Neural cell (in vitro differentiated cells): ENCODE data around the gene IL22RA2. TPM values are rescaled to one million over a fixed set of nuclear protein-coding genes. Genes with fewer than 3 reads are reported as not detected.

Experiments used
- H2AFZ ChIP-seq: fragments of 200-600, 300-800 bp; sonication (generic), shearing (Covaris generic); 2 replicates; pipeline ENCODE4 v1.6.0; 2014; ENCODE audit warnings: low read depth, mild to moderate bottlenecking, antibody characterized with exemption, low read length, moderate library complexity
- H3F3A ChIP-seq: fragments of 200-600 bp; shearing (Covaris generic); 2 replicates; pipeline ENCODE4 v1.6.1; 2016; ENCODE audit warnings: mild to moderate bottlenecking, moderate library complexity, mixed read lengths, antibody characterized with exemption, low read length; ENCODE audit not compliant: insufficient read depth, poor library complexity, severe bottlenecking
- H3K27ac ChIP-seq: fragments of 200-600, 300-800 bp; sonication (generic), shearing (Covaris generic); 2 replicates; pipeline ENCODE4 v1.5.1; 2014; ENCODE audit warnings: mild to moderate bottlenecking, low read length, moderate library complexity
- H3K27me3 ChIP-seq: fragments of 300-800, 200-600 bp; sonication (generic), shearing (Covaris generic); 2 replicates; pipeline ENCODE4 v1.6.0; 2014; ENCODE audit warnings: mild to moderate bottlenecking, low read depth, low read length, moderate library complexity; ENCODE audit not compliant: insufficient read depth
- H3K36me3 ChIP-seq: fragments of 300-800, 200-600 bp; sonication (generic), shearing (Covaris generic); 2 replicates; pipeline ENCODE4 v1.5.1; 2014; ENCODE audit warnings: mild to moderate bottlenecking, antibody characterized with exemption, low read length, moderate library complexity; ENCODE audit not compliant: insufficient read depth
- H3K4me2 ChIP-seq: fragments of 300-800, 200-600 bp; sonication (generic), shearing (Covaris generic); 2 replicates; pipeline ENCODE4 v1.6.0; 2014; ENCODE audit warnings: mild to moderate bottlenecking, low read length
- H3K4me3 ChIP-seq: fragments of 300-800, 200-600 bp; sonication (generic), shearing (Covaris generic); 2 replicates; pipeline ENCODE4 v1.5.1; 2014; ENCODE audit warnings: mild to moderate bottlenecking, low read length, moderate library complexity
- H3K79me2 ChIP-seq: fragments of 200-600 bp; shearing (Covaris generic); replicated peaks from 2 replicates; pipeline ENCODE4 v1.6.0; 2014; ENCODE audit warnings: mild to moderate bottlenecking, low read length, moderate library complexity; ENCODE audit not compliant: insufficient read depth
- H3K9ac ChIP-seq: fragments of 300-800, 200-600 bp; sonication (generic), shearing (Covaris generic); 2 replicates; pipeline ENCODE4 v1.6.1; 2016; ENCODE audit warnings: mild to moderate bottlenecking, low read length, mixed read lengths
- H3K9me2 ChIP-seq: fragments of 200-600 bp; shearing (Covaris generic); 2 replicates; pipeline ENCODE4 v1.6.1; 2016; ENCODE audit warnings: mild to moderate bottlenecking, low read length, mixed read lengths; ENCODE audit not compliant: insufficient read depth
- H3K9me3 ChIP-seq: fragments of 200-600, 300-800 bp; sonication (generic), shearing (Covaris generic); 2 replicates; pipeline ENCODE4 v1.6.1; 2016; ENCODE audit warnings: mild to moderate bottlenecking, mixed run types, low read length, moderate library complexity, mixed read lengths
- H4K20me1 ChIP-seq: fragments of 200-600 bp; shearing (Covaris generic); 2 replicates; pipeline ENCODE4 v1.6.1; 2016; ENCODE audit warnings: mild to moderate bottlenecking, mixed run types; ENCODE audit not compliant: insufficient read depth
- CTCF ChIP-seq: fragments of 450-650 bp; IDR thresholded peaks from 2 replicates; pipeline ENCODE4 v1.5.1; 2014; ENCODE audit warnings: antibody characterized with exemption, mild to moderate bottlenecking, moderate library complexity; ENCODE audit not compliant: poor library complexity, severe bottlenecking
- EP300 ChIP-seq: fragments of 450-650 bp; conservative IDR thresholded peaks from 2 replicates; pipeline ENCODE4 v1.6.1; 2014; ENCODE audit warnings: antibody characterized with exemption, mild to moderate bottlenecking, moderate library complexity; ENCODE audit not compliant: poor library complexity, severe bottlenecking
- EZH2 ChIP-seq: fragments of 200-600, 300-800 bp; shearing (Covaris generic), sonication (generic); IDR thresholded peaks from 2 replicates; pipeline ENCODE4 v1.6.1; 2014; ENCODE audit warnings: antibody characterized with exemption, low read length, borderline replicate concordance, mild to moderate bottlenecking; ENCODE audit not compliant: insufficient read depth, poor library complexity, severe bottlenecking
- MXI1 ChIP-seq: fragments of 450-650 bp; conservative IDR thresholded peaks from 2 replicates; pipeline ENCODE4 v1.6.1; 2014; ENCODE audit warnings: antibody characterized with exemption, mild to moderate bottlenecking; ENCODE audit not compliant: poor library complexity, severe bottlenecking
- POLR2AphosphoS5 ChIP-seq: IDR thresholded peaks from 2 replicates; pipeline ENCODE4 v1.6.1; 2012
- RAD21 ChIP-seq: fragments of 450-650 bp; conservative IDR thresholded peaks from 2 replicates; pipeline ENCODE4 v1.6.1; 2014; ENCODE audit warnings: antibody characterized with exemption, mild to moderate bottlenecking, moderate library complexity
- SMC3 ChIP-seq: fragments of 450-650 bp; conservative IDR thresholded peaks from 2 replicates; pipeline ENCODE4 v1.6.1; 2014; ENCODE audit warnings: antibody characterized with exemption, mild to moderate bottlenecking, moderate library complexity; ENCODE audit not compliant: poor library complexity
- TAF1 ChIP-seq: IDR thresholded peaks from 2 replicates; pipeline ENCODE4 v1.6.1; 2012; ENCODE audit warnings: low read depth
- polyA plus RNA-seq: library from polyadenylated mRNA; depleted of rRNA; stranded (reverse); fragments of >200 nt; gene quantifications from 2 replicates; pipeline ENCODE4 v1.2.3, GENCODE V29; 2014
- TF ChIP-seq, protein P1 (sequence below): IDR thresholded peaks from 2 replicates; pipeline ENCODE4 v1.6.1; 2012; ENCODE audit warnings: borderline replicate concordance

Gene IL22RA2
- polyA plus RNA-seq, 1 donor from 2014 or later, result not detected

DNA sequence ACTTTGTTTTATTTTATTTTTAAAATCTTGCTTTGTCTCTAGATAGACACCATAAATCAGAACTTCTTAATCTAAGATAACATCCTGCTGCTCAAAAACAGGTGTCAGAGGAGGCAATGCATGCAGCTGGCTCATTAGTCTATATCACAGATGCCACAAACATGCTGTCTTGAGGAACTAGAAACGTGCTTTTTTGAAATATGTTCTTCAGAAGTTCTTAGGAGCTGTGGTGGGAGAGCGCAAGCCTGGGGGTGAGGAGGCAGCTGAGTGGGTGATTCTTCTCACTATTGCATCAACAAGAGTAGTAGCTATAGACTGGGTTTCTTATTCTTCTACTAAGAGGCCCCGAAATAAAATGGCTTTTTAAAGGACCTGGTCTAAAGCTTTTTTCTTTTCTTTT lies 23.4 kb downstream of the IL22RA2 start (continued):
- TF ChIP-seq SMC3, result no peak

GRCh38 chr6:137149035-137149393 lies 24.4 kb downstream of the IL22RA2 start:
- Histone ChIP-seq H3K36me3 (no peaks in the 10 kb centered on the region), H3K9me2 (no peaks in the 10 kb centered on the region), H3K9ac (no peak overlapping the region), H3K4me3 (no peak overlapping the region), H2AFZ (no peak overlapping the region), H4K20me1 (no peaks in the 10 kb centered on the region), H3K27ac (no peak overlapping the region), H3K4me2 (no peak overlapping the region), H3F3A (no peaks in the 10 kb centered on the region), H3K27me3 (no peaks in the 10 kb centered on the region), H3K79me2 (no peaks in the 10 kb centered on the region), H3K9me3 (no peaks in the 10 kb centered on the region)
- TF ChIP-seq EZH2, result no peak
- TF ChIP-seq POLR2AphosphoS5, result no peak
- TF ChIP-seq RAD21, result no peak

- no peak overlapping the region for H3K27ac ChIP-seq
- no peaks in the 10 kb centered on the region for H3K9me3 ChIP-seq
- no peaks in the 10 kb centered on the region for H3K36me3 ChIP-seq
- H3F3A ChIP-seq, result no peaks in the 10 kb centered on the region
- H3K79me2 ChIP-seq, result no peaks in the 10 kb centered on the region
- H4K20me1 ChIP-seq, result no peaks in the 10 kb centered on the region
- H3K27me3 ChIP-seq, result no peaks in the 10 kb centered on the region
- no peak overlapping the region for H2AFZ ChIP-seq
- H3K4me3 ChIP-seq, result no peak overlapping the region
- TF ChIP-seq SMC3 (no peak), EZH2 (no peak), TAF1 (no peak), MXI1 (no peak), EP300 (no peak), POLR2AphosphoS5 (no peak), RAD21 (no peak)
- TF ChIP-seq, protein P1, sequence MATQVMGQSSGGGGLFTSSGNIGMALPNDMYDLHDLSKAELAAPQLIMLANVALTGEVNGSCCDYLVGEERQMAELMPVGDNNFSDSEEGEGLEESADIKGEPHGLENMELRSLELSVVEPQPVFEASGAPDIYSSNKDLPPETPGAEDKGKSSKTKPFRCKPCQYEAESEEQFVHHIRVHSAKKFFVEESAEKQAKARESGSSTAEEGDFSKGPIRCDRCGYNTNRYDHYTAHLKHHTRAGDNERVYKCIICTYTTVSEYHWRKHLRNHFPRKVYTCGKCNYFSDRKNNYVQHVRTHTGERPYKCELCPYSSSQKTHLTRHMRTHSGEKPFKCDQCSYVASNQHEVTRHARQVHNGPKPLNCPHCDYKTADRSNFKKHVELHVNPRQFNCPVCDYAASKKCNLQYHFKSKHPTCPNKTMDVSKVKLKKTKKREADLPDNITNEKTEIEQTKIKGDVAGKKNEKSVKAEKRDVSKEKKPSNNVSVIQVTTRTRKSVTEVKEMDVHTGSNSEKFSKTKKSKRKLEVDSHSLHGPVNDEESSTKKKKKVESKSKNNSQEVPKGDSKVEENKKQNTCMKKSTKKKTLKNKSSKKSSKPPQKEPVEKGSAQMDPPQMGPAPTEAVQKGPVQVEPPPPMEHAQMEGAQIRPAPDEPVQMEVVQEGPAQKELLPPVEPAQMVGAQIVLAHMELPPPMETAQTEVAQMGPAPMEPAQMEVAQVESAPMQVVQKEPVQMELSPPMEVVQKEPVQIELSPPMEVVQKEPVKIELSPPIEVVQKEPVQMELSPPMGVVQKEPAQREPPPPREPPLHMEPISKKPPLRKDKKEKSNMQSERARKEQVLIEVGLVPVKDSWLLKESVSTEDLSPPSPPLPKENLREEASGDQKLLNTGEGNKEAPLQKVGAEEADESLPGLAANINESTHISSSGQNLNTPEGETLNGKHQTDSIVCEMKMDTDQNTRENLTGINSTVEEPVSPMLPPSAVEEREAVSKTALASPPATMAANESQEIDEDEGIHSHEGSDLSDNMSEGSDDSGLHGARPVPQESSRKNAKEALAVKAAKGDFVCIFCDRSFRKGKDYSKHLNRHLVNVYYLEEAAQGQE, result no peak
- H3K9me2 ChIP-seq, result no peaks in the 10 kb centered on the region
- no peak overlapping the region for H3K9ac ChIP-seq
- no peak overlapping the region for H3K4me2 ChIP-seq
Measured at GRCh38 chr6:137148306-137149034, 25.0 kb downstream of the IL22RA2 start.

DNA sequence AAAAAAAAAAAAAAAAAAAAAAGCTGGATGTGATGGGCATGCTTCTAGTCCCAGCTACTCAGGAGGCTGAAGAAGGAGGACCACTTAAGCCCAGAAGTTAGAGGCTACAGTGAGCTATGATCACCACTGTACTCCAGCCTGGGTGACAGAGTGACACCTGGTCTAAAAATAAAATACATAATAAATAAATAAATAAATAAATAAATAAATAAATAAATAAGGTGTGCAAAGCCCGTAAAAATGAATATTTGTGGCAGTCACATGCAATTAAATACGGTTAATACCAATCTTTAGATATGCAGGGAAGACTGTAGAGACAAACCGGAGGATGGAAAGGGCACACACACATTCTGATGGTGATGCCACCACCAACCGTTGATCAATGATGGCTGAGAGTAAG lies 26.2 kb downstream of the IL22RA2 start:
- Histone ChIP-seq H3K79me2 (no peaks in the 10 kb centered on the region), H3K27ac (no peak overlapping the region), H3K4me2 (no peak overlapping the region), H3K9me3 (no peaks in the 10 kb centered on the region), H3K9ac (no peak overlapping the region), H3K4me3 (no peak overlapping the region), H3K36me3 (no peaks in the 10 kb centered on the region), H3K27me3 (no peaks in the 10 kb centered on the region), H3K9me2 (no peaks in the 10 kb centered on the region), H2AFZ (no peak overlapping the region), H3F3A (no peaks in the 10 kb centered on the region), H4K20me1 (no peaks in the 10 kb centered on the region)
- no peak for TF ChIP-seq TAF1
- no peak for TF ChIP-seq EP300
- TF ChIP-seq POLR2AphosphoS5, result no peak
- TF ChIP-seq MXI1, result no peak
- no peak for TF ChIP-seq SMC3
- TF ChIP-seq, protein P1, result no peak
- no peak for TF ChIP-seq EZH2
- TF ChIP-seq RAD21, result no peak
- no peak for TF ChIP-seq CTCF
